NCI-H1436 treated with DMSO at 0.1 percent for 48 hours (cell line): Measurements from ENCODE around the gene PALMD.

ENCODE experiments used
- DNase-seq: peaks from one replicate; lab custom pipeline; 2025; lab: John Stamatoyannopoulos, UW

Gene PALMD

DNA sequence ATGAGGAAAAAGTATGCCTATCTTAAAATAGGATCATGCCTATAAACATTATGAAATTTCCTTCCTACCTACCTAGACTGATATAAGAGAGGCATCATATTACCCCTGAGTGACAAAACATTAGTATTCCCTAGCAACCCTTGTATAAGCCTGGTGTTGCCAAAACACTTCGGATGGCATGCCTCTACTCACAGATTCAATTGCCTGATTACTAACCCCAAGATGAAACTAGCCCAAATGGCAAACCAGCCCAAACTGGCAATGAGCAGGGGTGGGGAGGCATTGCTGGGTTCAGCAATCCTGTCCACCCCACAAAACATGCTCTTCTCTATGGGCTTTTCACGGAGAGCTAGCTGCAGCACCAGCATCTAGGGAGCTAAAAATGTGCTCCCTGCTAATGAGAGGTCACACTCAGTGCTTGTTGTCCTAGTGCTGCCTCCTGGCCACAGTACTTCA, 13.9 kb downstream of the PALMD start:
- no peak for DNase-seq

DNA sequence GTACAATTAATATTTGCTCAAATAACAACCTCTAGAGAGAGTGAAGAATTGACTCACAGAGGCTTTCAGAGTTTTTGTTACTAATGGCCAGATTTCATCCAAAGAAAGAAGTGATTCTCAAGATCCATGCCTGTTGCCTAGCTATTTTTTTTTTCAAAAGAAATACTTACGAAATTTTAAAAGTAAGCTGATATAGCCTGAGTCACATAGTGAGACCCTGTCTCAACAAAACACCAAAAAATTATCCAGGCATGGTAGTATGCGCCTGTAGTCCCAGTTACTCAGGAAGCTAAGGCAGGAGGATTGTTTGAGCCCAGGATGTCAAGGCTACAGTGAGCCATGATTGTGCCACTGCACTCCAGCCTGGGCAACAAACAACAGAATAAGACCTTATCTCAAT, 14.6 kb downstream of the PALMD start:
- no peak for DNase-seq

- no peak for DNase-seq
Observed at GRCh38 chr1:99661780-99662179, 15.9 kb downstream of the PALMD start.

DNA sequence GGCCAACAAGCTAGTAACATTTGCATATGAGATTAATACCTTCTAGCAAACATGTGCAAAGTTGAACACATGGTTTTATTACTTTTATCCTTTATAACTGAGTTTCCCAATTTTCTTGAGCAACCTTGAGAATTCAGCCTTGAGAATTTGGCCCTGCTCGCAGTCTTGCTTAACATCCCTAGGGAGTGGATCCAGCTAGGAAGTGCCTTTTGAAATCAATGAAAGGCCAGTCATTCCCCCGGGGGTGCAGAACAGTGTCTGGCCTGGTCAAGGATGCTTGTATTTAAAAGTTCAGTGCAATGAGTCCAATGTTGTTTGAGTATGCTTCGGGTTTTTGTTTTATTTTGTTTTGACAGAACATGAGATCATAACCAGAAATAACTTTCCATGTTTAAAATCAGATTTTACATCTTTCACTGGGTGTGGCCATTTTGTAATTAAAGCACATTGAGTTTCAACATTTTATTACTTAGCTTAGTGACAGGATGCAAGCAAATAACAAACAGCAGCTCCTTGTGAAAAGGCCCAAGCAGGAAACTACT, 16.7 kb downstream of the PALMD start:
- no peak for DNase-seq

- DNase-seq = no peak
Observed at GRCh38 chr1:99663501-99663900, 17.6 kb downstream of the PALMD start.

DNA sequence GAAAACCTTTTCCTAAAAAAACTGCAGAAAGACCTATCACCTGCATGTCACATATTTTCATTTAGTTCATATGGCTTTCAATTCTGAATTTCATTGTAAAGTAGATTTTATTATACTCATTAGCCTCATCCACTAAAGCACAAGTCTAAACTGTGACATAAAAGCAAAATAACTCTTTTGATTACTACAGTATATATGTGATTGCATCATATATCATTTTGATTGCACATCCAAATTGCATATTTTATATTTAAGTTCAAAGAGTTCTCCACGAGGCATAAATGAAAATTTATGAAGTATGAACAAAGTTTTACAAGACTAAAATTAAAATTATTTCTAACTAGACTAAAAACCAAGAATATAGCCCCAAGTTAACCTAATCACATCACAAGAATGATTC, 19.3 kb downstream of the PALMD start:
- no peak for DNase-seq

- DNase-seq = no peak
Observed at GRCh38 chr1:99669376-99669775, 23.5 kb downstream of the PALMD start.

DNA sequence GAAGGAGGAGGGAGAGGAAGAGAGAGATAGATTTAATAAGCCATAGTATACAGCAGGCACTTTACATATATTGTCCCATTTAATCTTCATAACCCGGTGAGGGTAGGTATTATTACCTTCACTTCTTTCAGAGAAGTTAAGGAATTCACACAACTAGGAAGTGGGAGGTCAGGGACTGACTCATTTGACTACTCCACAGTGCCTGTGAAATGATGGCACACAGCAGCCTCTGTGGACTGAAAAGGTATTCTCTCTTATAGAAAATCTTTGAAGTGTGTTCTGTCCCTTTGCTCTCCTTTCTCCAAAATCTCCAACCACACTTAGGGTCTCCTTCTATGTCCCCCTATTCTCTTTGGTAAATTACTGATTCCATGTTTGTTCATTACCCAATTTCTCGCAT, 23.9 kb downstream of the PALMD start:
- no peak for DNase-seq

DNA sequence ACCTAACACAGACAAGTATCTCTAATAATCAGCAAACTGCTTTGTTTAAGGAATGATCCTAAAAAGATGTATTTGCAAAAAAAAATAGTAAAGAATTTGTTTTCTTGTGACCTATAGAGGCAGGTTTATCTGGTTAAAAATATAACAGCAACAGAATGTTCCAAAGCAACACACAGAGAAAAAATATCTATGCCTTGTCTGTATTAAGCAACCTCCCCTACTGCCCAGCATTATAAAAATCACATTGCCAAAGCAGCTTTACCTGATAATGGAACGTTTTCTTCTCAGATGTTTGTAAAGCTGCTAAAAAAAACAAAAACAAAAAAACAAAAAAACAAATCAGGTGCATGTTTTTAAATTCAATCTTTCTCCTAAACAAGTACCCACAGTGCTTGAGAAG, 24.7 kb downstream of the PALMD start:
- no peak for DNase-seq

GRCh38 chr1:99672038-99672437, 26.1 kb downstream of the PALMD start:
- DNase-seq = no peak

GRCh38 chr1:99672530-99673213, 26.8 kb downstream of the PALMD start:
- no peak for DNase-seq

- DNase-seq = no peak
Observed at GRCh38 chr1:99673315-99673714, 27.4 kb downstream of the PALMD start.

DNA sequence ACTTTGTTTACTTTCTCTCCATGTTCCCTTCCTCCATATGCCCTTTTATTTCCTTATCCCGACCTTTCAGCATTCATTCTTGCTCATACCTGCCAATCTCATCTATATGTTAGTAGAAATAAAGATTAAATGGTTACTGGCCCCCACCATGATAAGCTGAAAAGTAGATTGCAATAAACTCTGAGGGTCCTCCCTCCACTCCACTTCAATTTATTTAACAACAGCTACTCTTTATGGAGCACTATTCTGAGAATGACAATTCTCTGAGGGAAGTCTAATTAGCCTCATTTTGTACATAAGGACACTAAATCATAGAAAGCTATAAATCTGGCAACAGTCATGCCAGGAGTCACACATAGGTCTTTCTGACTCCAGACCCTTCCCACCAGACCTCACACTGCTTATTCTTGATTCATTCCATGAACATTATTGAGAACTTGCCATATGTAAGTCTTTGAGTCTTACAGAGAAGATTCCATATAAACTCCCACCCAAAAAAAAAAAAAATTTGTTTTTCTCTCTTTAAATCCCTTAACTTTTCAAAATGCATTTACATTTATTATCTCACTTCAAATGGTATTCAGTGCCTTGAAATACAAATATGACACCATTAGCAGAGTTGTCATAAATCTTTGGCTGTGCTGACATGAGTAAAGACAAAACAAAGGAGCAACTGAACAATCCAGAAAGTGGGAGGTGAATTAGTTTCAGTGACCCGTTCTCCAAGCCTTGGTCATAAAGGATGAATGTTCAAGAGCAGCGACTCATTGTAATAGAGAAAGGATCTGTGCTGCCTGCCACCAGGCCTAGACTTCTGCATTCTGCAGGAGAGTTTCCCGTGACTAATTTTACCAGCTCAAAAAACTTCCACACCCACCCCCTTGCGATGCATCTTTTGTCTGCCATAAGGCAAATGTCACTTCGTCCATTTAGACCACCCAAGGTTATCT, 28.5 kb downstream of the PALMD start:
- DNase-seq = peak; percentile 33

- DNase-seq = no peak
Observed at GRCh38 chr1:99675292-99675691, 29.4 kb downstream of the PALMD start.

DNA sequence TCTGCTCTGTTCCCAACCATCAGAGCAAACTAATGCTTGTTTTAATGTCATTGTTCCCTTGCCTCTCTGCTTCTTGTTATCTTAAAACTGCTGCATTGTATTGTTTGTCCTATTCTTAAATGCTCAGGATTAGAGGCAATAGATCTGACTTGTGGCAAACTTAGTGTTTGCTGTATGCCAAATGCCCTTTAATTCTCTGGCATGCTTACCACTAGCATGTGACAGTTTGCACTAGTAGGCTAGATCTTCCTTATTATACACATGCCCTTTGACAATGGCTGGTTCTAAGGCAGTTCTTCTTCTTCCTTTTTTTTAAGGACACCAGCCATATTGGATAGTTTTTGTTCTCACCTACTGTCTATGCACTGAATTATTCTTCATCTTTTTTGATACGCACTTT, 30.1 kb downstream of the PALMD start:
- no peak for DNase-seq

DNA sequence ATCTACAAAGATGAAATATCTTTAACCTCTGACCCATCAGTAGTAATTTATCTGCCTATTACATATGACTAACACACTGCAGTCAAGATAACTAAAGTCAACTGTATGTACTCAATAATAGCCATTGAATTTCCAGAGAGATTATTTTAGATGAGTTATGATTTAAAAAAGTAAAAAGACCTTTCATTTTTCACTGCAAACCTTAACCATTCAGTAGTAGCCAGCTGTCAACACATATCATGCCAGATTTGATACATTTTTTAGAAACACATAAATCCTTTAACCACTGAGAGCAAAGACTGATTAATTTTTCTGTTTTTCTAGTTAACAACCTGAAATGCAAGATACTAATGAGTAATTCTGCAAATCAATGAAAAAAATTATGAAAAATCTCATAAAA, 31.0 kb downstream of the PALMD start:
- DNase-seq = no peak

GRCh38 chr1:99677416-99677815, 31.5 kb downstream of the PALMD start:
- DNase-seq = no peak

GRCh38 chr1:99680270-99680669, 34.4 kb downstream of the PALMD start:
- no peak for DNase-seq

DNA sequence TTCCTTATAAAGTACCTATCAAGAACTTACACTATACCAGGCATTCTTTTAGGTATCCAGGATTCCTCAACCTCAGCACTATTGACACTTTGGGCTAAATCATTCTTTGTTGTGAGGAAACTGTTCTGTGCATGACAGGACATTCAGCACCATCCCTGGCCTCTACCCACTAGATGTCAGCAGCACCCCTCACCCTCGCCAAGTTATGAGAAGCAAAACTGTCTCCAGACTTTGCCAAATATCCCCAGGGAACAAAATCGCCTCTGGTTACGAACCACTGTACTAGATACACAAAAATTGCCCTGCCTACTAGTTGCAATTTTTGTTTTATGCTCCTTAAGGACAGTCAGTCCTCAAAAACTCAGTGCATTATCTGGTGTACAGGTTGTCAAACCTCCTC, 35.7 kb downstream of the PALMD start:
- DNase-seq = no peak

GRCh38 chr1:99682291-99682751, 36.4 kb downstream of the PALMD start:
- DNase-seq = no peak

GRCh38 chr1:99685516-99686180, 39.7 kb downstream of the PALMD start:
- DNase-seq = no peak

DNA sequence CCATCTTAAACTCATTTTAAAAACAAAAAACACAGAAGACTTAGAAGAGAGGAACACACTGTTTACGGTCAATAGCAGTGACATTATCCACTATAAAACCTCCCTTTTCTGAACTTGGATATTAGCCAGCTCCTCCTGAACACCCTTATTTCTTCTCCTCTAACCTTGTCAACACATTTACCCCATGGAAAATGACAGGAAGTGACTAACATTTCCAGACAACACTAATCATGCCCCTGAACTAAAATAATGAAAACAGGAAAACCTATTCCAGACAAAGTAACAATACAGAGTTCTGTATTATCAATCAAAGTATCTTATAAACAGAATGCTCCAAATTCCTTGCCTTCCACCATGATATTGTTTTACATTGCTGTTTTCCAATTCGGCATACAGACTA, 45.3 kb downstream of the PALMD start:
- no peak for DNase-seq
